ENCODE data around the gene CLDN6. TPM values are rescaled to one million over a fixed set of nuclear protein-coding genes. Genes with fewer than 3 reads are reported as not detected.
"Not testable (repeated sequence)": the region's sequence is repeated elsewhere in the genome, so short reads cannot be mapped to it uniquely, and the experiment has no call there.

CLDN6 gene
- not detected for total RNA-seq

- ChIA-PET CTCF (interaction anchor here (0.6 to 6.6 kb wide), 3 partner anchors 13 to 383 kb away, joined by 3 to 80 read pairs (median 3); partner anchors contain the start of gene ZNF174), POLR2A (no interaction called here)
Measured at GRCh38 chr16:3017794-3018506, at the start of gene CLDN6. Gene CLDN6 (minus strand): TSS chr16:3018183. CDS start chr16:3016021, 2,162 bp downstream.

GRCh38 chr16:3066440-3066748, 48.4 kb upstream of the CLDN6 start:
- ChIA-PET POLR2A (interaction anchor here (0.6 to 4.7 kb wide), 5 partner anchors 10 to 68 kb away, joined by 3 to 63 read pairs (median 5); no protein-coding TSS in a partner anchor), CTCF (interaction anchor here (1.3 to 3.5 kb wide), 5 partner anchors 10 to 63 kb away, joined by 3 to 22 read pairs (median 5); no protein-coding TSS in a partner anchor)

GRCh38 chr16:3065742-3066439, 47.9 kb upstream of the CLDN6 start:
- POLR2A ChIA-PET: interaction anchor here (0.6 to 4.7 kb wide), 13 partner anchors 10 to 104 kb away, joined by 3 to 63 read pairs (median 4); partner anchors contain the start of genes HCFC1R1 and ZNF213
- CTCF ChIA-PET: interaction anchor here (1.2 to 3.6 kb wide), 7 partner anchors 10 to 64 kb away, joined by 3 to 22 read pairs (median 5); no protein-coding TSS in a partner anchor

- POLR2A ChIA-PET: interaction anchor here (0.5 to 4.7 kb wide), 12 partner anchors 11 to 105 kb away, joined by 3 to 63 read pairs (median 4); partner anchors contain the start of genes HCFC1R1, TNFRSF12A and ZNF213
- CTCF ChIA-PET: interaction anchor here (1.2 to 3.6 kb wide), 8 partner anchors 11 to 69 kb away, joined by 3 to 22 read pairs (median 4); partner anchors contain the start of gene ZNF213
Measured at GRCh38 chr16:3065069-3065741, 47.2 kb upstream of the CLDN6 start, which contains the start of gene IL32. Gene IL32 (plus strand): TSS chr16:3065640. CDS start chr16:3065812, 172 bp downstream.

GRCh38 chr16:3063625-3064386, 45.8 kb upstream of the CLDN6 start:
- CTCF ChIA-PET: interaction anchor here (0.5 to 3.6 kb wide), 6 partner anchors 12 to 70 kb away, joined by 3 to 22 read pairs (median 5); partner anchors contain the start of gene ZNF213
- POLR2A ChIA-PET: interaction anchor here (4.7 kb wide), 1 partner anchor 12 kb away, joined by 63 read pairs; no protein-coding TSS in a partner anchor

- ChIA-PET CTCF (interaction anchor here (0.9 to 3.6 kb wide), 4 partner anchors 24 to 69 kb away, joined by 3 to 18 read pairs (median 4); no protein-coding TSS in a partner anchor), POLR2A (no interaction called here)
Measured at GRCh38 chr16:3062553-3062952, 44.6 kb upstream of the CLDN6 start.

GRCh38 chr16:3060339-3061127, 42.5 kb upstream of the CLDN6 start:
- ChIA-PET CTCF (interaction anchor here (0.9 to 5.4 kb wide), 14 partner anchors 9 to 105 kb away, joined by 3 to 72 read pairs (median 10); partner anchors contain the start of gene ZSCAN10), POLR2A (interaction anchor here (0.6 to 1.5 kb wide), 2 partner anchors 68 to 1584 kb away, joined by 8 to 9 read pairs; no protein-coding TSS in a partner anchor)

- CTCF ChIA-PET: interaction anchor here (0.6 to 5.4 kb wide), 21 partner anchors 10 to 111 kb away, joined by 3 to 72 read pairs (median 7); partner anchors contain the start of gene ZSCAN10
- POLR2A ChIA-PET: interaction anchor here (0.7 to 1.5 kb wide), 2 partner anchors 15 to 69 kb away, joined by 3 to 9 read pairs; no protein-coding TSS in a partner anchor
Measured at GRCh38 chr16:3059723-3060242, 41.8 kb upstream of the CLDN6 start.

- ChIA-PET CTCF (interaction anchor here (0.6 to 5.4 kb wide), 34 partner anchors 8 to 154 kb away, joined by 3 to 72 read pairs (median 5); partner anchors contain the start of genes HCFC1R1, THOC6 and ZSCAN10), POLR2A (interaction anchor here (0.5 to 1.5 kb wide), 7 partner anchors 11 to 75 kb away, joined by 3 to 9 read pairs (median 5); partner anchors contain the start of genes MMP25 and ZNF213)
Measured at GRCh38 chr16:3059041-3059722, 41.2 kb upstream of the CLDN6 start.

- ChIA-PET CTCF (interaction anchor here (0.8 to 5.4 kb wide), 27 partner anchors 9 to 155 kb away, joined by 3 to 72 read pairs (median 5); partner anchors contain the start of genes HCFC1R1, THOC6 and ZSCAN10), POLR2A (interaction anchor here (0.5 to 1.5 kb wide), 9 partner anchors 9 to 92 kb away, joined by 3 to 9 read pairs (median 5); partner anchors contain the start of genes MMP25 and ZNF213)
Measured at GRCh38 chr16:3058139-3059030, 40.4 kb upstream of the CLDN6 start.

GRCh38 chr16:3057181-3058138, 39.5 kb upstream of the CLDN6 start:
- ChIA-PET POLR2A (interaction anchor here (1.3 to 1.5 kb wide), 3 partner anchors 10 to 77 kb away, joined by 5 to 9 read pairs (median 9); partner anchors contain the start of gene ZNF213), CTCF (interaction anchor here (1.0 to 5.4 kb wide), 15 partner anchors 8 to 92 kb away, joined by 3 to 72 read pairs (median 11); partner anchors contain the start of gene ZSCAN10)

- ChIA-PET CTCF (interaction anchor here (0.6 to 5.4 kb wide), 7 partner anchors 19 to 115 kb away, joined by 3 to 72 read pairs (median 3); no protein-coding TSS in a partner anchor), POLR2A (no interaction called here)
Measured at GRCh38 chr16:3056336-3057180, 38.6 kb upstream of the CLDN6 start.

- POLR2A ChIA-PET: not testable (repeated sequence)
Measured at GRCh38 chr16:3055734-3056115, 37.7 kb upstream of the CLDN6 start.

More at GRCh38 chr16:3055734-3056115, 37.7 kb upstream of the CLDN6 start:
- CTCF ChIA-PET: interaction anchor here (0.9 to 5.4 kb wide), 6 partner anchors 25 to 116 kb away, joined by 3 to 72 read pairs (median 4); partner anchors contain the start of gene ZNF213

Measured in activated CD8-positive, alpha-beta memory T cell treated with anti-CD3 and anti-CD28 coated beads for 36 hours (primary cell).